Left cardiac atrium (tissue), 4 donors: Measurements from ENCODE around the gene MIER1. TPM values are rescaled to one million over a fixed set of nuclear protein-coding genes. Genes with fewer than 3 reads are reported as not detected.

Experiments used
- ATAC-seq, 2 donors: fragments of 200-7000 bp; cut with Tn5 transposase; one replicate each; pipeline ENCODE4 v1.9.1; 2020; ENCODE audit warnings: mild to moderate bottlenecking in 2 of 2, moderate library complexity in 2 of 2
- DNase-seq: peaks from one replicate; pipeline ENCODE4 v3.0.0-alpha.2; 2020
- intact Hi-C, 2 donors: fragments of 100-400 bp; cut with DNase I; formaldehyde crosslinking; loops; one replicate each; pipeline versions ENCODE4 v1.14.1 to v1.15.1; 2022 to 2023
- total RNA-seq, 2 donors: library from RNA; stranded (reverse); fragmentation: NEBNext Ultra II Directional; extraction: Animal tissue kit (Norgen Biotek cat#: 25700); gene quantifications; one replicate each; pipeline ENCODE4 v1.2.1, GENCODE V29; 2021
- donor health status: DM: no; HTN: yes; CAD: no.
- donor health status: DM: no; HTN: yes; CAD: no; lungs with severe emphysema.
- donor health status: DM: yes; HTN: yes; CAD: no.
- donor health status: Dilated cardiomyopathy.

The MIER1 gene
- total RNA-seq, 2 donors from 2014 or later = 19.9 to 27.5 TPM

DNA sequence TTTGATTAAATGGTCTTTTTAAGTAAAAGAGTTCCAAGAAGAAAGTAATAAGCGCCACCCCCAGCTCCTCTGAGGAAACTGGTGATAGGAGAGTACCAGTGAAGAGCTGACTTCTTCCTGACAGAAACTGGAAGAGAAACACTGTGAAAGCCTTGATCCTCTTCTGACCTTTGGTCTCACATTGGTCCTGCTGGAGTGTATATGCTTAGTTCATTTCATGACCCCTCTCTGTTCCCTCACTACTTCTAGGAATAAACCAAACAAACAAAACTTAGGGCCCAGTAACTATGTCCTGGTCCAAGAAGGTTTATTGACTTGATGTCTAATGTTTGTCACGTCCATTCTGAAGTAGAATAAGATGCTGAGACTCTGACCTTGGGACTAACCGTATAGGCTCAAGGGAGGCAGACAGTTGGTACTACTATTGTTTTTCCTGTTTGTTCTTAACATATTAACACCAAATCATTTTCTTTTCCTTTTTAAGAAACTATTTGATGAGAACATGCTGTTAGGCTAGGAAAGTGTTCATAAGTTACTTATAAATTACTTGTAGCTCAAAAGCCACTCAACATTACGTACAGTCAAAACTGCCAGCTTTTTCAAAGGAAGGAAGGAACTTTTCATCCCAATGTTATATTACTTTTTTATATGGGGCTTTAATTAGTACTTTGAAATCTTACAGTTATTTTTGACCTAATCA, 57.9 kb downstream of the MIER1 start:
- ATAC-seq (no peak), DNase-seq (no peak)
- intact Hi-C loops = no loop called here

DNA sequence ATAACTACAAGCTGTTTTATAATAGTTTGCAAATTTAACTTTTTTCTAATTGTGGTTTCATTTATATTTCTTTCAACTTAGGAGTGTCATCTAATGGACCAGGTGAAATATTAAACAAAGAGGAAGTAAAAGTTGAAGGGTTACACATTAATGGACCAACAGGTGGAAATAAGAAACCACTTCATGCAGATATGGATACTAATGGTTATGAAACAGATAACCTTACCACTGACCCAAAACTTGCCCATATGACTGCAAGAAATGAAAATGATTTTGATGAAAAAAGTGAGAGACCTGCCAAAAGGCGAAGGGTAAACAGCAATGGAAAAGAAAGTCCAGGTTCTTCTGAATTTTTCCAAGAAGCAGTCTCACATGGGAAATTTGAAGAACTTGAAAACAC, 59.7 kb downstream of the MIER1 start:
- DNase-seq (no peak), ATAC-seq (no peak)
- intact Hi-C loops = no loop called here

DNA sequence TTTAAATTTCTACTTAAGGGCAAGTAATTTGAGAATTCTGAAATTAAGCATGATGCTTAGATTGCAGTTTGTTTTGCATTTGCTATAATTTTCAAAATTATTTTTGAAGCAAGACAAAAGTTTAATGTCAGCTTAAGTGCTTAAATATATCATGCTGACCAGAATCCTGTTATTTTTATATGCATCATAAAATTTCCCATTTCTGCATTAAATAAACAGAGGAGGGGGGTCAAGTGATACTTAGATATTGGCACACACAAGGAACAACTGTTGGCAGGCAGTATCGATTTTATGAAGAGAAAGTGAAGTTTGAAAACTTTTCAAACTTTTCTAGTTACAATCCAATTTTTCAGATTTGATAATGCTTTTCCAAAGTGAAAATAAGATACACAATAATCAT, 61.0 kb downstream of the MIER1 start:
- no peak for ATAC-seq
- intact Hi-C loops = no loop called here
- DNase-seq = no peak

DNA sequence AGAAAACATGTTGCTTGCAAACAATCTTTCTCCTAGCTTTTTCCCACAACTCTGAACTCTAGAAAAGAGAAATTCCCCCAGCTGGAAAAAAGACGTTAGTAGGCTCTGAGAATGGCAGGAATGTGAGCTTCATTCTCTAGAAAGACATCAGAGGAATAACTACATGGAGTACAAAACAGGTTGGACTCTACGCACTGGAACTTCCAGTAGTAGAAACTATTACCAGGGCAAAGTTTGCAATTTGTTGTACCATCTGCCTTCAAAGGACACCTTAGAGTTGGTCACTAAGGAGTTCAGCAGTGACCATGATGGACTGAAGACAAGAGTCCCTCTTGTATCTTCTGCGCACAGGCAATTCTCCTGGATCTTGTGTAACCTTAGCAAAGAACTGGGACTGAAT, 68.3 kb downstream of the MIER1 start:
- intact Hi-C loops = loop anchor here in 1 of 2 donors (10.0 kb wide), 1 partner anchor 152 kb away; no protein-coding TSS in a partner anchor
- no peak for ATAC-seq
- DNase-seq = no peak

DNA sequence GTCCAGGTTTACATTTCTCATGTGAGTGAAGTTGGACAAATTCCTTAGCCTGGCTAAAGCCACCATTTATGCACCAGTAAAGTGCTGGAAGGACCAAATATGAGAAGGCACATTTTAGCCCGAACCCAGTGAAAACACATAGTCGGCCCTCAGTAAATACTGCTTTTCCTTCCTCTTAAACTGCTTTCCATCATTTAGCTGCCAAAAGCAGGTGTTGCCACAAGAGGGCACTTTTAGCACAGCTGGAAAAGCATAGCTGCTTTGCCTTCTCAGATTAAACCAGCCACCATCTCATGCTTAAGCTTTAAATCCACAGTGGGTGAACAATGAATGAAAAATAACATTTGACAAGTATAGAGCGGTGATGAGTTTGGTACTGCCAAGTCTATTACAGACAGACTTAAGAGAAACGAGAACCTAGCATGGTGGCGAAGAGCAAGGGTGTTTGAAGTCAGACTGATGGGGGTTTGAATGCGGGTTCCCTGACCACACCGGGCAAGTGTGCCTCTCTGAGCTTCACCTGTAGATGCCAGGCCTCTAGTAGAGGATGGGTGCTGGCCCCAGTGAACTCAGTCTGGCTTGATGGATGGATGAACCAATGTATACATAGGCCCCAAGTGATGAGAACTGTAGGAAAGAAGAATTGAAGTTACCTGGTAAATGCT, 71.4 kb downstream of the MIER1 start:
- peak; percentile 63 to 70 for ATAC-seq
- intact Hi-C loops = loop anchor here (1.0 to 10.0 kb wide), 3 partner anchors 149 to 216 kb away; no protein-coding TSS in a partner anchor
- DNase-seq = peak; percentile 45

DNA sequence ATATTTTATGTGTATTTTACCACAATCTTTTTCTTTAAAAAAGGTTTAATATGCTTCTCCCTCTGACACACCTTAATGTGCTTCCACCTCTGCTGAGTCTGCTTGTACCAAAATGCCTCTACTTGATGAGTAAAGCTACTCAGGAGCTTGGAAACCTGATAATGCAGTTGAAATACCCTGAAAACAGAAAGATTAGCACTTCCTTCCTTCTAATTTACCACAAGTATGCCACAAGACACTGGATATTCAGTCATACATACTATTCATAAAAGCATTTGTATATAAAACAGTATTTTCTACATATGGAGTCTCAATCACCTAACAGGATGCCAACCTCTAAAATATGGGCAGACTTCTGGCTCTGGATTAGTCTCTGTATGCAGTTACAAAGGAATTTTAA, 74.2 kb downstream of the MIER1 start:
- intact Hi-C loops = loop anchor here (5.0 to 10.0 kb wide), 2 partner anchors 146 to 213 kb away; no protein-coding TSS in a partner anchor
- DNase-seq (no peak), ATAC-seq (no peak)

DNA sequence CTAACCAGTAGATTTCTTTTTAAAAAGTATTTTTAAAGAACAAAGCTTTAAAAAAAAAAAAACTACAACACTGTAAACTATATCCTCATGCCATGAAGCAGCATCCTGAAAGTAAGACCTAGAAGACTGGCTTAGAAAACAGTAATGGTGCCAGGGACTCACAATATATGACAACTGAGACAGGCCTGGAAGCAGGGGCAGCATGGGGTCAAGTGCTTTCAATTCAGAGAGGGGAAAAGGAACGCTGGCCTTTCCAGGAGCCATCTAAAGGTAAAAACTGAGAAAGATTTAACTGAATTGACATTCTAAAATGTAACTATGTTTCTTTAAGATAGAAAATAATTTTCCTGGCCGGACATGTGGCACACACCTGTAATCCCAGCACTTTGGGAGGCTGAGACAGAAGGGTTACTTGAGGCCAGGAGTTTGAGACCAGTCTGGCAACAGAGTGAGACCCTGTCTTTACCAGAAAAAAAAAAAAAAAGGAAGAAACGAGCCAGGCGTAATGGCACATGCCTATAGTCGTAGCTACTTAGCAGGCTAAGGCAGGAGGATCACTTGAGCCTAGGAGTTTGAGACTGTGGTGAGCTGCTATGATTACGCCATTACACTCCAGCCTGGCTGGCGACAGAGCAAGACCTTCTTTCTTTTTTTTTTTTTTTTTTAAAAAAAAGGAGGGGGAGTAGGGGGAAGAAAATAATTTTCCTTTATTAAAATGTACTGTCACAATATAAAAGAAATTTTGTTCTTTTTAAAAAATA, 75.0 kb downstream of the MIER1 start:
- ATAC-seq = no peak
- no peak for DNase-seq
- intact Hi-C loops = loop anchor here (5.0 to 10.0 kb wide), 2 partner anchors 145 to 212 kb away; no protein-coding TSS in a partner anchor

DNA sequence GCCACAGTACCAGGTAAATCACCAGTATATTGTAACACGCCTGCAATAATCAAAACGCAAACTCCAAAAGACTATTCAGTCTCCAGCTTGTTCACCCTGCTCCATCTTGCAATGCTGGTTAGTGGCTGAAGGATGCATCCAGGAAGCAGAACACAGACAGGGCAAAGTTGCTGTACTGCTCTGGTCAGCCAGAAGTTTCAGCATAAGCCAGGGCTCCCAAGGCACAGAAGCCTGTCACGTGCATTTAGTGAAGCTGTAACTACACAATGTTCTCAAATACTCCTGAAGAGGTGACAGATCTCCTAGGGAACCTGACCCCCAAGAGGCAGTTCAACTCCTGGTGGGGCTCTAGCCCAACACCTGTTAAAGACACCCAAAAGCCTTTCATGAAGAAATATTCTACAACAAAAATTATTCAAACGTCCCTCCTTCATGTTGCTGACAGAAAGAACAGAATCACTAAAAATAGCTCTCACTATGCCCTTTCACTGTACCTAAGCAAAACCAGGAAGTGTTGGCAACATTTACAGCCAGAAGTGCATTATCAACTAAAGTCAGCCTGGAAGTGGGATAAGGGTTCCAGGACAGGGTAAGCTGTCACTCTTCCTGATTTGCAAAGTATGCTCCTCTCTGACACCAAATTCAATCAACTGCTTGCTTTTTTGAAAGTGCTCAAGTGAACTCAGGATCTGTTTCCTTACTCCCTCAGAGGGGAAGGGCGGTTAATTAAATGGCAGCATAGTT, 77.1 kb downstream of the MIER1 start:
- intact Hi-C loops = no loop called here
- DNase-seq (no peak), ATAC-seq (peak; percentile 65 to 66)

DNA sequence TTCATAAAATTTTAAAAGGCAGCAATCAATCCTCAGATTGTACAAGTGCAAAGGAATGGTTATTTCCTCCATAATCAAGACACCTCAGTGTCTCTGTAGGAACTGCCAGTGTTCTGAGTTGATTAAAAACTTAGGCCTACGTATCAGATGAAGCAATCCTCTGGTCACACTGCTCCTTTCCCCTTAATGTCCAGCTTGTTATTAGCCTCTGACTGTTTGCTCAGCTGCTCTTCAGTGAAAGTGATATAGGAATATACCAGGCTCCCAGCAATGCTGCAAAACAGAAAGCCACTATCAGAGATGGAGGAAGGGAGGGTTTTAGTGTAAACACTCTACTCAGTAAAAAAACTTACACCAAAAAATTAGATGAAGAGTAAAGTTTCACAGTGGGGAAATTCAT, 79.4 kb downstream of the MIER1 start:
- intact Hi-C loops = no loop called here
- ATAC-seq (no peak), DNase-seq (no peak)

DNA sequence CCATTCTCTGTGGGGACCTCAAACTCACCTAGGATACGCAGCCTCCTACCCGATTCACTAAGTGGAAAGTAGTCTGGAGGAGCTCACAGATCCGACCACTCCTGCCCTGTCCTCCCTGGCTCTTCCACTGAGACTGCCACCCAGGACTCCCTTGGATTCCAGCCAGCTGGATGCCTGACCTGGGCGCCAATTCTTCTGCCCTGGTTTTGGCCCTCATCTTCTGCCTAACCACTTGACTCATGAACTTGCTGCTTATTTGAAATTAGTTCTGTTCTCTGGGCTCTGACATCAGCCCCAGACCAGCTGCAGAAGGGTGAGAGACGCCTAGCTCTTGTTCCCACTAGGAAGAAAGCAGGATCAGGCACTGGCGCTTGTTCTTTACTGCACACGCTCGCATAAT, 80.3 kb downstream of the MIER1 start:
- no peak for DNase-seq
- intact Hi-C loops = no loop called here
- ATAC-seq = peak in 1 of 2 donors; percentile 36

DNA sequence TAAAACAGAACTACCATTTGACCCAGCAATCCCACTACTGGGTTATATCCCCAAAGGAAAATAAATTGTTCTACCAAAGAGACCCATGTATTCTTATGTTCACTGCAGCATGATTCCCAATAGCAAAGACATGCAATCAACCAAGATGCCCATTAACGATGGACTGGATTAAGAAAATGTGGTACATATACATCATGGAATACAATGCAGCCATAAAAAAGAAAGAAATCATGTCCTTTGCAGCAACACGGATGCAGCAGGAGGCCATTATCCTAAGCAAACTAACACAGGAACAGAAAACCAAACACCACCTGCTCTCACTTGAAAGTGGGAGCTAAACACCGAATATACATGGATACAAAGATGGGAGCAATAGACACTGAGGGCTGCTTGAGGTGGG, 85.0 kb downstream of the MIER1 start:
- DNase-seq (no peak), ATAC-seq (no peak)
- intact Hi-C loops = no loop called here

DNA sequence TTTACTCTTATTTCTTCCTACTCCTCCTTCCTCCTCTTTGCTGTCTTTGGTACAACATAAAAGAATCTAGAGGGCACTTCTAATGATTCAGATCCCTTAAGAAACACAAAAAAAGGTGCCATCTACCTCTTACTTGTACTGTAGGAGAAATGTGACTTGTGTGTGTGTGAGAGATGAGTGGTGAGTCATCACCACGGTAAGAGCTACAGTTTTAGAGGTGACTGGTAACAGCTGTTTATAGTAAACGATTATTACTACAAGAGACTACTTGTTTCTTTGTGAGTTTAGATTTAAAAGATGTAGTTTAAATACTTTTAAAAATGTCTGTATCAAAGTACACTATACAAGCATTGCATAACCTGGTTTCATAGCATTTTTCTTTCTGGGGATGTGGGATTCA, 88.8 kb downstream of the MIER1 start:
- DNase-seq = no peak
- intact Hi-C loops = no loop called here
- no peak for ATAC-seq

DNA sequence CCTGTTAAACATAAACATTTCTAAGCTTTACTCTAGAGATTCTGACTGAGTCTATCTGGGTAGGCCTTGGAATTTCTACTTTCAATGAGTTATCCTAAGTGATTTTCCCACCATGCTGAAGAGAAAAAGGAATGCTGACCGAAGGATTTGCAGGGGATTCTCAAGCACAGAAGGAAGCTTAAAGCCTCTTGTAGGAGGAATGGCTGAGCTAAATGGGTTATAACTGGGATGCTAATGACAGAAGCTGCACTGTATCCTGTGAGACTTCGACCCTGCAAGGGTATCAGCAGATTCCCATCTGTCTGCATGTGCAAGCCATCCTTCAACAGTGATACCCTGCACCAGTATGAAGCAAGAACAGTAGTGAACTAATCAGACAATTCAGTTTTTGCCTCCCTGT, 93.8 kb downstream of the MIER1 start:
- ATAC-seq (no peak), DNase-seq (no peak)
- intact Hi-C loops = no loop called here

DNA sequence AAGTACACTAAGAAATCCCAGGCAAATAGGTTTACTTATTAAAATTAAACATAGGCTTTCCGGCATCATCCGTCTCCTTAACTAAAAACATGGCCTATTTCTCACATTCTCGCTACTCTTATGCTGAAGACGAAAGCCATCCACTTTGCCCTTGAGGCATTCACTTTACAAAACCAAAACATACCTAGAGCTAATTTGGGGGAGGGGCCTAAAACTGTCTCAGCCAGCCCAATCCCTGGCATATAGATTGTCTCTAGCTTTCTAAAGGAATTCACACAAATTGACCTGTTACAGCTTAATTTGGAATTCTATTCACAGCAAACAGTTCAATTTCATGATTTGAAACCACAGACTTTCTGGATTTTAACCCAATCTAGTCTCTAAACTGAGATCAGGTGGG, 94.3 kb downstream of the MIER1 start:
- DNase-seq = no peak
- ATAC-seq = no peak
- intact Hi-C loops = no loop called here

DNA sequence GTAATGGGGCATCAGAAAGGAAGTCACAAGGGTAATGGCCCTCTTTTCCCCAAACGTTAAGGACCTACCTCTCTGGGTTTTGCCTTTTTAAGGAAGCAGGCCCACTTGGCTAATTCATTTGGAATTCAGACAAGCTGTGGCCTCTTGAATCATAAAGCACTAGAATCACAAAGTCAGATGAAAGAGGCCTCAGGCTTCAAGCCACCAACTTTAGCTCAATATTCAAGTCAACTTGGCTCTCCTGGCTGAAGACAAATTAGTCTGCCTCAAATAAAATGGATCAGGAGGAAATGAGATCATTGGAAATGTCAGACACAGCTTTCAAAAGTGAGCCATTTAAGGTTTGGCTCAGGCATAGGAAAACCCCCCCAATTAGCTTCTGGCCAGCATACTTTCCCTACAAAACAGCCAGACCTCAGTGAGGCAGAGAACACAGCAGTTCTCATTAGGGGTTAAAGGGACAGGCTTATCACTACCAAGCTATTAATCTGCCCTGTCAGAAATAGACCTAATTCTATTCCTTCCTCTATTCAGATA, 94.9 kb downstream of the MIER1 start:
- DNase-seq (no peak), ATAC-seq (peak; percentile 79 to 87)
- intact Hi-C loops = no loop called here

DNA sequence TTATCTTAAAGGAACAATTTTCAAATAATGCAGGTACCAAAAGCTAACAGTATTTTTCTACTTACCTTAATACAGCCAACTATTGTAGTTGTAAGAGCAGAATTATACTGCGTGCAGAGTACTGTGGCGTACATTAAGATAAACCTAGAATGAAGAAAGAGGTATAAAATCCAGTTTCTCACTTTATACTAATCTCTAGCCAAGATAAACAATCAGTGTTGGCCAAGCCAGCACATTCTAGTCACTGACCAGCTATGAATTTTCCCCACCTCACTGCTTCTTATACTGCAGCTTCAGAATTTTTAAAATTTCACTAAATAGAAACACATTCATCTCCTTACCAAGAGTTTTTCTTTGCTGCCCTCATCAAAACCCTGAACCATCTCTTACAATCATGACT, 95.5 kb downstream of the MIER1 start:
- no peak for DNase-seq
- peak; percentile 38 to 81 for ATAC-seq
- intact Hi-C loops = no loop called here

DNA sequence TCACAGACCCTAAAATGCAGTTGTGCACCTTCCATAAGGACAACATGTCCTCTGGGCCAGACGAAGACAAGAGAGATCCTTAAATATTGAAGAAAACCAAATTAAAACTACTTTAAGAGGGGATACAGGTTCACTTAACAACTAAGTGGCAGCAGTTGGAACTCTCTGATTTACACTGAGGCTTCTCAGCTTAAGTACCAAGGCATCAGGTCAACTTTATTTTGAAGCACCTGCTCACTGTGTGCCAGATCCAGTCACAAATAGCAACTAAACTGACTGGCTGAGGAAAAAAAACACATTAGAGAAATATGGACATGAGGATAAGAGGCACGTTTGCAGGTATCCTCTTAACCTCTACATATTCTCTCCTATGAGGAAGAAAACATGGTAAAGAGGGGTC, 96.0 kb downstream of the MIER1 start:
- intact Hi-C loops = no loop called here
- DNase-seq (no peak), ATAC-seq (no peak)

DNA sequence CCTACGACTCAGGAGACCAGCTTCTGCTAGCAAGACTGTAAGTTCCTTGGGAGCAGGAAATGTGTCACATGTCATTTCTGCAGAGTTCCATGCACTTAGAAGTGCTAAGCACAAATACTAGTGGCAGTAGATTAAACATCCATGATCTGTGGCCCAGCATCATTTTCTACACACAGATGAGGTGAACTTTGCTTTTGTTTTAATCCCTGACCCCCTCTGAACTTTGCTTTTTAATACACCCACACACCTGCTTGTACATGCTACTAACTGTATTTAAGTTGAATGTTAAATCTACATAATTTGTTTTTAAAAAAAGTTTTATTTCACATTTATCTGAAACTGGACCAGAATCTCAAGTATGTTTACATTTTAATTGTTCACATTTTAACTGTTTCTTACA, 104.7 kb downstream of the MIER1 start:
- intact Hi-C loops = no loop called here
- ATAC-seq = no peak
- no peak for DNase-seq

DNA sequence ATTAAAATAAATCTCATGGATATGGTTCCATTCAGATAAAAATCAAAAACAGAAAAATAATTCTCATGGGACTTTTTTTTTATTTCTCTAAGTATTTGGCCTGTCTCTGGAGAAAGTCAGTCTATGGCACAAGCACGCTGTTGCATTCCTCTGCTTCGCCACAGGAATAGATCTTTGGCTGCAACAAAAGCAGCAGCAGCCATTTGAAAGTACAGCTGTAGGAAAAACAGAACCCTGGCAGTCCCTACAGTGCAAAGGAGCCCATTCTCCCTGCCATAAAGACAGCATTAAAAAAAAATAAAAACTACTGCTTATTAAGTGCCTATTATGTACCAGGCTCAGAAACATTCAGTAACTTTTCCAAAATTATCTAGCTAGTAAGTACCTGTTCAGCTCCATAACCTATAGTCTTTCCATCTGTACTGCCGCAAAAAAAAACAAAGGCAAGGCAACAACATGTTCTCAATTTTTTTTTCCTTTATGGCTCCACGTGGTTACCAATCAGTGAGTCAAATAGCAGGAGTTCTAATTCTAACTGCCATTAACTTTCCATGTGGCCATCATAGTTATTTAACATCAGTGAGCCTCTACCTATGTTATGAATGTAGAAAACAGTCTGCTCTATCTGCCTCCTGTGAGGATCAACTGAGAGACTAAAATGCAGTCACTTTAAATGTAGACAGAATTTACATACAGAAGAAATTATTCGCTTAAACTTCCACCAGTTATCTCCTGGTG, 106.5 kb downstream of the MIER1 start:
- intact Hi-C loops = no loop called here
- peak; percentile 57 to 88 for ATAC-seq
- no peak for DNase-seq
